ENCODE measurements around the gene PRR14L. TPM values are rescaled to one million over a fixed set of nuclear protein-coding genes. Genes with fewer than 3 reads are reported as not detected.
A peak's percentile ranks its signal among the peaks of the same experiment; 100 is the strongest.

Gene PRR14L
- polyA plus RNA-seq, 3 donors, result 13.2 to 41.4 (median 14.6) TPM

DNA sequence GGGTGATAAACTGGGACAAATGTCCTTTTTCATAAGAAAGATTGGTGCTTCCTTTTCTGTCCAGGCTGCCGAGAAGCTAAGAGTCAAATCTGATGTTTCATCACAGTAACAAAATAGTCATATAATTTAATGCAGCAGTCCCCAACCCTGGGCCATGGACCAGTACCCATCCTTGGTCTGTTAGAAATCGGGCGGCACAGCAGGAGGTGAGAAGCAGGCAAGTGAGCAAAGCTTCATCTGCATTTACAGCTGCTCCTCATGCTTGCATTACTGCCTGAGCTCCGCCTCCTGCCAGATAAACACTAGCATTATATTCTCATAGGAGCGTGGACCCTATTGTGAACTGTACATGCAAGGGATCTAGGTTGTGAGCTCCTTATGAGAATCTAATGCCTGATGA lies 26.2 kb downstream of the PRR14L start:
- Mint-ChIP-seq H3K4me1 (no peaks in the 10 kb centered on the region), H3K4me3 (no peak overlapping the region), H3K27ac (peak overlapping the region in 2 of 7 donors; percentile 42), H3K9me3 (no peaks in the 10 kb centered on the region), H3K36me3 (peaks cover 59 to 84% of the 10 kb centered on the region in 2 donors), H3K27me3 (ENCODE audit: low read depth in 3 of 3) (peaks cover 0 to 1% (median 0%) of the 10 kb centered on the region in 3 donors)
- no peaks in the 10 kb centered on the region for H3K9me3 ChIP-seq (replicated peaks in 1 of 2; ENCODE audit: control insufficient read depth in 1 of 2, insufficient read depth in 1 of 2, low read length in 2 of 2)
- no peak overlapping the region for H3K4me3 ChIP-seq (replicated peaks in 1 of 3; ENCODE audit: low read depth in 2 of 3, low read length in 3 of 3)
- WGBS (ENCODE audit: insufficient coverage), result 100% methylated on average over 1 of the region's 5 CpGs
- H3K27me3 ChIP-seq (ENCODE audit: control insufficient read depth in 2 of 2, insufficient read depth in 2 of 2, low read length in 2 of 2), result no peaks in the 10 kb centered on the region
- no peak overlapping the region for H3K9ac ChIP-seq (ENCODE audit: insufficient read depth, low read length, poor library complexity, severe bottlenecking)
- H3K27ac ChIP-seq (ENCODE audit: low read depth in 1 of 2, low read length in 2 of 2), result no peak overlapping the region
- H3K4me2 ChIP-seq (replicated peaks; ENCODE audit: extremely low read depth, low read length, poor library complexity, severe bottlenecking), result no peak overlapping the region
- DNase-seq, result no peak
- no peaks in the 10 kb centered on the region for H3K4me1 ChIP-seq (ENCODE audit: control insufficient read depth in 1 of 2, insufficient read depth in 2 of 2, low read length in 2 of 2)
- H3K79me2 ChIP-seq (ENCODE audit: insufficient read depth, low read length), result peaks cover 76% of the 10 kb centered on the region
- no peak overlapping the region for H2AFZ ChIP-seq (ENCODE audit: insufficient read depth, low read depth, low read length, poor library complexity, severe bottlenecking)
- peaks cover 97% of the 10 kb centered on the region for H4K20me1 ChIP-seq (ENCODE audit: insufficient read depth, low read length)
- intact Hi-C loops (cut with micrococcal nuclease), result no loop called here
- TF ChIP-seq, protein P1, sequence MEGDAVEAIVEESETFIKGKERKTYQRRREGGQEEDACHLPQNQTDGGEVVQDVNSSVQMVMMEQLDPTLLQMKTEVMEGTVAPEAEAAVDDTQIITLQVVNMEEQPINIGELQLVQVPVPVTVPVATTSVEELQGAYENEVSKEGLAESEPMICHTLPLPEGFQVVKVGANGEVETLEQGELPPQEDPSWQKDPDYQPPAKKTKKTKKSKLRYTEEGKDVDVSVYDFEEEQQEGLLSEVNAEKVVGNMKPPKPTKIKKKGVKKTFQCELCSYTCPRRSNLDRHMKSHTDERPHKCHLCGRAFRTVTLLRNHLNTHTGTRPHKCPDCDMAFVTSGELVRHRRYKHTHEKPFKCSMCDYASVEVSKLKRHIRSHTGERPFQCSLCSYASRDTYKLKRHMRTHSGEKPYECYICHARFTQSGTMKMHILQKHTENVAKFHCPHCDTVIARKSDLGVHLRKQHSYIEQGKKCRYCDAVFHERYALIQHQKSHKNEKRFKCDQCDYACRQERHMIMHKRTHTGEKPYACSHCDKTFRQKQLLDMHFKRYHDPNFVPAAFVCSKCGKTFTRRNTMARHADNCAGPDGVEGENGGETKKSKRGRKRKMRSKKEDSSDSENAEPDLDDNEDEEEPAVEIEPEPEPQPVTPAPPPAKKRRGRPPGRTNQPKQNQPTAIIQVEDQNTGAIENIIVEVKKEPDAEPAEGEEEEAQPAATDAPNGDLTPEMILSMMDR (IDR thresholded peaks at IDR 0.05), result no peak
- H3K36me3 ChIP-seq (replicated peaks in 1 of 2; ENCODE audit: control insufficient read depth in 1 of 2, insufficient read depth in 2 of 2, low read length in 2 of 2), result peaks cover 66 to 92% of the 10 kb centered on the region in 2 donors

GRCh38 chr22:31719850-31720471 lies 30.0 kb downstream of the PRR14L start:
- H3K27ac Mint-ChIP-seq, result peak overlapping the region in 3 of 7 donors; percentile 28 to 60 (median 30)
- 100% methylated on average over 3 of the region's 7 CpGs for WGBS (ENCODE audit: insufficient coverage)
- H3K27ac ChIP-seq (ENCODE audit: low read depth in 1 of 2, low read length in 2 of 2), result no peak overlapping the region
- peaks cover 82% of the 10 kb centered on the region for H4K20me1 ChIP-seq (ENCODE audit: insufficient read depth, low read length)
- peaks cover 43% of the 10 kb centered on the region for H3K79me2 ChIP-seq (ENCODE audit: insufficient read depth, low read length)
- H3K27me3 ChIP-seq (ENCODE audit: control insufficient read depth in 2 of 2, insufficient read depth in 2 of 2, low read length in 2 of 2), result no peaks in the 10 kb centered on the region
- no peaks in the 10 kb centered on the region for H3K9me3 Mint-ChIP-seq
- no peaks in the 10 kb centered on the region for H3K4me1 ChIP-seq (ENCODE audit: control insufficient read depth in 1 of 2, insufficient read depth in 2 of 2, low read length in 2 of 2)
- H3K9ac ChIP-seq (ENCODE audit: insufficient read depth, low read length, poor library complexity, severe bottlenecking), result no peak overlapping the region
- TF ChIP-seq, protein P1 (IDR thresholded peaks at IDR 0.05), result no peak
- no peaks in the 10 kb centered on the region for H3K9me3 ChIP-seq (replicated peaks in 1 of 2; ENCODE audit: control insufficient read depth in 1 of 2, insufficient read depth in 1 of 2, low read length in 2 of 2)
- H3K4me3 Mint-ChIP-seq, result no peak overlapping the region
- intact Hi-C loops (cut with micrococcal nuclease), result no loop called here
- peaks cover 74 to 95% of the 10 kb centered on the region in 2 donors for H3K36me3 Mint-ChIP-seq
- peaks cover 78 to 92% of the 10 kb centered on the region in 2 donors for H3K36me3 ChIP-seq (replicated peaks in 1 of 2; ENCODE audit: control insufficient read depth in 1 of 2, insufficient read depth in 2 of 2, low read length in 2 of 2)
- DNase-seq, result no peak
- H3K4me1 Mint-ChIP-seq, result no peaks in the 10 kb centered on the region
- no peak overlapping the region for H3K4me2 ChIP-seq (replicated peaks; ENCODE audit: extremely low read depth, low read length, poor library complexity, severe bottlenecking)
- H3K4me3 ChIP-seq (replicated peaks in 1 of 3; ENCODE audit: low read depth in 2 of 3, low read length in 3 of 3), result no peak overlapping the region
- H3K27me3 Mint-ChIP-seq (ENCODE audit: low read depth in 3 of 3), result no peaks in the 10 kb centered on the region
- H2AFZ ChIP-seq (ENCODE audit: insufficient read depth, low read depth, low read length, poor library complexity, severe bottlenecking), result no peak overlapping the region

Measured in CD14-positive monocyte (primary cell).